Vagina (tissue), 2 donors: ENCODE data around the gene ACP4.

Source experiments
- CTCF ChIP-seq, 3 experiments: fragments of 450-650 bp in 2 of 3; fragments of 200-600 bp in 1 of 3; sonication (generic) in 1 of 3; IDR thresholded peaks; one replicate each; pipeline ENCODE4 v1.5.1; 2017 to 2019; ENCODE audit warnings: antibody characterized with exemption in 3 of 3, mild to moderate bottlenecking in 2 of 3, moderate library complexity in 2 of 3
- POLR2AphosphoS5 ChIP-seq, 2 donors: sonication (generic); formaldehyde crosslinking; IDR thresholded peaks; one replicate each; pipeline ENCODE4 v1.9.0; 2017; ENCODE audit warnings: antibody characterized with exemption in 2 of 2, mild to moderate bottlenecking in 2 of 2, low read depth in 1 of 2; ENCODE audit not compliant: insufficient read depth in 1 of 2

- no peak for TF ChIP-seq POLR2AphosphoS5 (IDR thresholded peaks at IDR 0.05; ENCODE audit: insufficient read depth in 1 of 2, low read depth in 1 of 2)
- TF ChIP-seq CTCF (IDR thresholded peaks at IDR 0.05): no peak
These were observed 37.3 kb downstream of the ACP4 start for GRCh38 chr19:50827476-50827875.
